Kidney glomerular epithelial cell (primary cell): ENCODE measurements around the gene CAB39L.

Experiments
- DNase-seq: peaks from one replicate; lab custom pipeline; 2025; lab: John Stamatoyannopoulos, UW

CAB39L gene

DNA sequence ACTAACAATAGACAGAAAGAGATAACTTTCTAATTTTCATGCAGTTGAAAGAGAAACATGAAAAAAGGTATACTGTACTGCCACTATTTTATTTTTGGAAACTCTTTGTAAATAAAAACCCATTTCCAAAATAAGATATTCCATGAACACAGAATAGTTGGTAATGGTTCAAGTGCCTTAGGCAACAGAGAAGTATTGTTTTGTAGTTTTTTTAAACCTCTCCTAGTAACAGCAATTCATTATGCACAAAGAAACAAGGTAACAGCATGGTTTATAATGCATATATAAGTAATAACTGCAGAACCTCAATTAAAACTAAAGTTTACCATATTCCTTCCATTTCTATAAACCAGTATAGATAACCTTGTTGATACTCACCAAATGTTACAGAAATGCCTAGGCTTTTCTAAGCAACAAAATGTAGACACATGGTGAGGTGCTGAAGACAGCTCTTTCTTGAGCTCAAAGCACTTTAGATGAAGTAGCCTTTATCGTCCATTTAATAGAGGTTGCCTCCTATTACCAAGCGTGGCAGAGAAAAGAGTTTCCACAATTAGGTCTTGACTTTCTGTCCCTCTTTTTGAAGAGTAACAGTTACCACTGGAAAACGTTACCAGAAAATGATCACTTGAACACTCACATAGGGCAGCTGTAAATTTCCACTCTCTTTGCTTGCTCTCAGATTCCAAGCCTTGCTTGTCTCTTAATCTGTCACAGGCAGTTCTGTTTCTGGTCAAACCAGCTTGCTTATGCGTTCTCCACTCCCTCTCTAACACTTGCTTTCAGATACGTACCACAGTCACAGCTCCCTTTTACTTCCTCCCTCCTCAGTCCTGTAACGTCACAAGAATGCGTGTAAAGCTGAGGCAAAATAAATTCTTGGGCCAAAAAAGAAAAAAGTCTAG lies 42.9 kb downstream of the CAB39L start:
- no peak for DNase-seq

DNA sequence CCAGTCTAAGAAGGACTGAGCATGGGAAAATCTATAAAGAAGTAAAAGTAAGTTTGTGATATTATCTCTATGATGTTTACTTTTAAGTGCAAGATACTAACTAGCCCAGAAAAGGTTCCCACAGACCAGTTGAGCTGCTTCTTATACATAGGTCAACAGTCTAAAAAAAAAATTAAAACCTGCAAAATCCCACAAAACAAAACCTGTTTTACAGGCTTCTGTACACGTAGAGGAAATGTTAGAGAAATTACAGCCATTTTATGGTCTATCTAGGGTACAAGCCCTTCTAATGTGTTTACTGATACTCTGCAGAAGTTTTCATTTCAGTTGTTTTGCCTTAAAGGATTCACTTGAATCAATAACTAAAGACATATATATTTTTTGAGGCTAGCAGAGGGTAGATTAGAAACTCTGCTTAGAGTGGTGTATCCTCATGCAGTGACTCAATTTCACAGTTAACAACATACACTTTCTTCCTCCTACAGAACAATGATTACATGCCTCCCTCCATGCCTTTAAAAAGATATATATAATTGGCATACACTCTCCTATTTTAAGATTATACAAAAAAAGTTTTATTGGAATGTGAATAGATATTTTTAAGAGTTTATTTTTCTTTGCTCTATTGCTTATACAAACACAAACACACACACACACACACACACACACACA lies 43.9 kb downstream of the CAB39L start:
- no peak for DNase-seq

DNA sequence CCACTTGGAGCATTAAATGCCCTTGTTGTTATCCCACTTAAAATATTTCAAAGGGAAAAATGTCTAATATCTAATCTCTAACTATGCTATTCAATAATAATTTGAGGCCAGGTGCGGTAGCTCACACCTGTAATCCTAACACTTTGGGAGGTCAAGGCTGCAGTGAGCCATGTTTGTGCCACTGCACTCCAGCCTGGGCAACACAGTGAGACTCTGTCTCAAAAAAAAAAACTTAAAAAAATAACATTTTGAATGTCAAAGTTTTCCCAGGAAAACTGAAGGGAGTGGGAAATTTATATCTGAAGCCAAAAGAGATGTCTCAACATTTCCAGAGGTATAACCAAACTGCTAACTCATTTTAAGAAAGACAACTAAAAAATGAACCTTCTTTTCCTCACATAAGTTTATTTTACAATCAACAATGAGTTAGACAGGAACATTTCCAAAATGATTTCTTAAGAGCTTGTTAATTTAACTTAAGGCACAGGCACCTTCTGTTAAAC lies 47.9 kb downstream of the CAB39L start:
- no peak for DNase-seq

GRCh38 chr13:49395451-49395865 lies 48.4 kb downstream of the CAB39L start:
- no peak for DNase-seq

GRCh38 chr13:49388091-49388635 lies 55.7 kb downstream of the CAB39L start:
- DNase-seq: no peak

- DNase-seq: no peak
Measured at GRCh38 chr13:49386664-49387063, 57.2 kb downstream of the CAB39L start.

GRCh38 chr13:49376121-49376520 lies 67.7 kb downstream of the CAB39L start:
- no peak for DNase-seq

DNA sequence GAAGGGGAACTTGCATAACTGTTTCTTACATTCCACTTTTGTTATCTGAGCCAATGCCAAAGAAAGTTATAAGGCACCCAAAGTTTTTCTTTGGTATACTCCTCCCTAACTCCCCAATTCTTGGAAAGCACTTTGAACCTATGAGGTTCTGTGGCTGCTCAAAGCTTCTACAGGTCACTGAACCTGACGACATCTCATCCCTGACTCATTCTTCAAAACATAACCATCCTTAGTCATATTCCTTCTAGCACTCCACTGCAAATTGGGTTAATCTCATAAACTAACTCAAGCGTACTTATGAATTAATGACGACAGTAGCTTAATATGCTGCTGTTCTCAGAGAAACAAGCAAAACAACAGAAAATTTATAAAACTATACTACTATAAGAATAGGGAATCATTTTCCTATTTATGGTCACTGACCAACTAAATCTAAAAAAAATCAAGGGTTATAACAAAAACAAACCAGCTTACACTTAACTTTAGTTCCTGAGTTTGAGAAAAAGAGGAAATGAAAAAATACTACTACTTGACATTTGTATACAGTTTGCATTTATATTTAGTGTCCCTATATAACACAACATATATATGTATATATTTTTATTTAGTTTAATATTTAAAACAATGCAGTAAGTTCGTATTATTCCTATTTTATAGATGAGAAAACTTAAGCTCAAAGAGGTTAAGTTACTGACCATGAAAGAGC lies 69.1 kb downstream of the CAB39L start:
- peak; percentile 93 for DNase-seq

DNA sequence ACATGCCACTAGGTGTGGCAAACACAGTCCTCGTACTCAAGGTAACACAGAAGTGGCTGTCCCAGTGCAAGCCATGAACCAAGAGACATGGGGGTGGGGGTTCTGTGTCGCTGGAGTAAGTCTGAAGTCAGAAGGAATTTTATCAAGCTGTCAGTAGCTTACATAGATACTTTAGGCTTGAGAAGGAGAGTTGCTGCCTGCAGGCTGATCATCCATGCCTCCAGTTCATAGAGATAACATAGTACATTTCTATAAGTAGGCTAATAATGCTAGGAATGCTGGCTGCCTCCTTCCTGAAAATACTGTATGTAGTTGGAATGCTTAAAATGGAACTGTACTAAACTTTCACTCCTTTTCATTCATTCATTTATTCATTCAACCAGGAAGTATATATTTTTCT lies 70.1 kb downstream of the CAB39L start:
- DNase-seq: peak; percentile 16

DNA sequence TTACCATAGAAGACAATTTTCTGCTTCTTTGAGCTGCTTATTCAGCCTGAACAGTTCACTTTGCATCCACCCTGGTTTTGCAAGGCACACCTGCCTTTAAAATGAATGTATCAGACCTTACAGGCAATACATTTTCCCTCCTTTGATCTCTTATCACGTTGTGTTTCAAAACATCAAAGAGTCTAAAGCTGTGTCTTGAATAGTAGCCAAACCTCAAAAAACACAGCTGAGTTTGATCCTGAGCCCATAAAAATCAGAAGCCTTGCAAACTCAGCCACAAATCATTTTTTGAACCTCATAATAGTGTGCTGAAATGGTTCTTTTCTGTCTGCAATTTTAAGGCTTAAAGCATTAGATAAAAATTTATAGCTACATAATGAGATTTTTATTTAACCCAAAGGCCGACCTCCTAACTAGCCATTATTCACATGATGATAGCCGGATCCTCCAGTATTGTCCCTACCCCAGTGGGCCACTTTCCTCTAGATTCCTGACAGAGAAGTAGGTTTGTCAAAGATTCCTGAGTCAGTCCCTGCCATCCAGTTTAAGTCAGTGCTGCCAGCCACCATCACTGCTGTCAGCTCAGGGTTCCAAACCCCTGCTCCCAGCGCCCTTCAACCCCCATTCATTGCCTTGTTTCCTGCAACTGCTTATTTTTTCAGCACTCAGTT lies 71.8 kb downstream of the CAB39L start:
- DNase-seq: peak; percentile 48

DNA sequence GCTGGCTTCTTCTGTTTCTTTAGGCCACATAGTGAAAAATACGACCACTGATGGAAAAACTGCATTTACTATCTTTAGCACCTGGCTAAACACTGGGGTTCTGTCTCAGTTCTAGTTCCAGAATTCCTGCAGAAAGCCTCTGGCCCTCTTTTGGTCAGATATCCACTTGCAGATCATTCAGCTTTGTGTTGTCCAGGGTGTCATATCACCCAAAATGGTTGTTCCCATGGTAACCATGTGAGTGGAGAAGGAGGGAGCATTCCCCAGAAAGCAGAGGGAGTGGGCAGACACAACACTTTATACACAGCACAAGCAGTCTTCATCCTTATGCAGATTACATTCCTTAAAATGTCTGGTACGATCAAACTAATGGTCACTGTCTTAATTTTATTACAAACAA lies 73.5 kb downstream of the CAB39L start:
- no peak for DNase-seq

- DNase-seq: no peak
Measured at GRCh38 chr13:49369866-49370265, 74.0 kb downstream of the CAB39L start.

- no peak for DNase-seq
Measured at GRCh38 chr13:49368688-49369087, 75.2 kb downstream of the CAB39L start.

DNA sequence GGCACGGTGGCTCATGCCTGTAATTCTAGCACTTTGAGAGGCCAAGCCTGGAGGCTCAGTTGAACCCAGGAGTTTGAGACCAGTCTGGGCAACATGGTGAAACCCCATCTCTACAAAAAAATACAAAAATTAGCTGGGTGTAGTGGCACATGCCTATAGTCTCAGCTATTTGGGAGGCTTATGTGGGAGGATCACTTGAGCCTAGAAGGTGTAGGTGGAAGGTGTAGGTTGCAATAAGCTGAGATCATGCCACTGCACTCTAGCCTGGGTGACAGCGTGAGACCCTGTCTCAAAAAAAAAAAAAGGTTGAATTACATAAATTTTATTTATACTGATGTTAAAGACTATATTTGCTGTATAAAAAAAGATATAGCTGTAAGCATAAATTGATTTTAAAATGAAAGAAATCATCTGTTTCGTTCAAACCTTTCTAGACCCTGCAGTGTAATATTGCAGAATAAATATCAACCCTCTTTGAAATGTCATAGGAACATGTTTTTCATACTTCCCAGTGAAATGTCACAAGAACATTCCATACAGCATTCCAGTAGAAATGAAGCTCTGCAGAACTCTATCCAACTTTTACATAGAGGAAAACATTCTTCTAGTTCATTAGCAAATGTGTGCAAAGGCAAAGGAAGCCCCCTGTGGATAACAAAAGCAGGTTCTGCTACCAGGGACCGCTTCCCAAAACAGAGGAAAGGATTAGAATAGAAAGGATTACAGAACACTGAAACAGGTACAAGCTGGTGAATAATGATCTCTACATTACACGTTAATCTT lies 76.0 kb downstream of the CAB39L start:
- no peak for DNase-seq

DNA sequence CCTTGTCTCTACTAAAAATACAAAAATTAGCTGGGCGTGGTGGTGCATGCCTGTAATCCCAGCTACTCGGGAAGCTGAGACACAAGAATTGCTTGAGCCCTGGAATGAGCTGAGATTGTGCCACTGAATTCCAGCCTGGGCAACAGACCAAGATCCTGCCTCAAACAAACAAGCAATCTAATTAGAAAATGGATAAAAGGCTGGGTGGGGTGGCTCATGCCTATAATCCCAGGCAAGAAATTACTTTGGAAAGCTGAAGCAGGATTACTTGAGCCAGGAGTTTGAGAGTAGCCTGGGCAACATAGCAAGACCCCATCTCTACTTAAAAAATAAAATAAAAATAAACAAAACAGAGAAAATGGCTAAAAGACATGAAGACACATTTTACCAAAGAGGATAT lies 77.0 kb downstream of the CAB39L start:
- DNase-seq: no peak

- DNase-seq: peak; percentile 22
Measured at GRCh38 chr13:49357694-49358093, 86.2 kb downstream of the CAB39L start.

GRCh38 chr13:49356223-49356622 lies 87.6 kb downstream of the CAB39L start:
- DNase-seq: peak; percentile 89

GRCh38 chr13:49354719-49355118 lies 89.1 kb downstream of the CAB39L start:
- no peak for DNase-seq

DNA sequence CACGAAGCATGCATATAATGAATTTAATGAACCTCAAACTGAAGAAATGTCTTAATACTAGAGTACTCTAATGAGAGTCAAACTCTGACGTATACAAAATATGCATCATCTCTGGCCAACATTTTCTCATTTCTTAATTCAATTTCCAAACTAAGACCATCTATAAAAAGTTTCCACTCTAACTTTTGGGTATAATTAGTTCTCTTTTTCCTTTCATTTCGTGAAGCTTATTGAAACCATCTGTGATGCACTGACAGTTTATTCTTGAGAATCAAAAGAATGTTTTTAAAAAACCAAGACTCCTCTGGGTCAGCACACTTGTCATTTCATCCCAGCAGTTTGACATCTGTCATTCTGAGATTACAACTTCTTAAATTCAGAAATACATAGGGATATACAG lies 90.0 kb downstream of the CAB39L start:
- DNase-seq: no peak

DNA sequence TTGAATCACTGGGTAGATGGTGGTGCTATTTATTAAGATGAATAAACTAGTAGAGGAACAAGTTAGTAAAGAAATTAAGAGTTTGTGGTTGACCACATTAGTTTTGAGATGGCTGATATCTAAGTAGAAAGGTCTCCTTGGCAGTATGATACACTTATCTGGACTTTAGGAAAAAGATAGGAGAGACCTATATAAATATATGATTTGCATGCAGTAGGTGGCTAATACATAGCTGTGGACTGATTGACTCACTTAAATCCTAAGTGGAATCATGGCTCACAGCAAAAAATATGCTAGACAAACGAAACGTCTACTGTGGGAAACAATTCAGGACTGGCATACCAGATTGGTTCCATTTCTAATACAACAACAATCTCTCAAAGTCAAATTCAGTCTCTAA lies 92.0 kb downstream of the CAB39L start:
- DNase-seq: no peak

- DNase-seq: no peak
Measured at GRCh38 chr13:49348751-49349150, 95.1 kb downstream of the CAB39L start.
